PC-9 (cell line): ENCODE data around the gene TMEM196.

Experiments
- CTCF ChIP-seq: fragments of 200-600 bp; sonication (generic); conservative IDR thresholded peaks from 2 replicates; pipeline ENCODE4 v1.6.1; 2017; ENCODE audit warnings: mixed run types, antibody characterized with exemption, mild to moderate bottlenecking, moderate library complexity
- EZH2 ChIP-seq: fragments of 200-600 bp; sonication (generic); IDR thresholded peaks from 2 replicates; pipeline ENCODE4 v1.8.0; 2017; ENCODE audit warnings: antibody characterized with exemption, low read depth

DNA sequence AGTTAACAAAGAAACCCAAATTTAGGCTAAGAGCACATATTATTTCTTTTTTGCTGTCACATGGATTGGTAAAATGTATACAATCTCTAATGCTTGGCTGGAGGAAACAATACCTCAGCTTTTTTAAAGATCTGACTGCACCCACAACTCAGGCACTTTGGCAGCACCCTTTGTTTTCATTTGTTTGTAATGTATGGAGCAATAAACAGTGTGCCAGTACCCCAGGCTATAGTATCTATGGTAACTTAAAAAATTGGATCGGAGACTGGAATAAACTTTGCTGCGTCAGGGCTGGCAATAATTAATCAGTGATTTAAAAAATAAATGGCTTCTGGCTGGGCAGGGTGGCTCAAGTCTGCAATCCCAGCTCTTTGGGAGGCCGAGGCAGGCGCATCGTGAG is 91.8 kb downstream of the TMEM196 start:
- TF ChIP-seq CTCF (no peak), EZH2 (no peak)
